GM12875 (cell line): ENCODE results near the gene ANKHD1.
"Not testable (repeated sequence)": the region's sequence is repeated elsewhere in the genome, so short reads cannot be mapped to it uniquely, and the experiment has no call there.

Experiments used
- H3K4me3 ChIP-seq: one replicate; pipeline ENCODE4 v1.5.1; 2011; ENCODE audit warnings: low read depth, low read length, control low read depth
- CTCF ChIP-seq: IDR thresholded peaks from 2 replicates; pipeline ENCODE4 v1.5.1; 2011; ENCODE audit warnings: low read depth, mild to moderate bottlenecking, control low read depth, inconsistent platforms, low read length, moderate library complexity, borderline replicate concordance; ENCODE audit not compliant: insufficient read depth

The ANKHD1 gene

GRCh38 chr5:140432212-140432611 lies 30.6 kb downstream of the ANKHD1 start:
- no peak for TF ChIP-seq CTCF
- H3K4me3 ChIP-seq: no peak overlapping the region

GRCh38 chr5:140432916-140433315 lies 31.3 kb downstream of the ANKHD1 start:
- no peak overlapping the region for H3K4me3 ChIP-seq
- TF ChIP-seq CTCF: no peak

- H3K4me3 ChIP-seq: not testable (repeated sequence)
These were observed 55.7 kb downstream of the ANKHD1 start for GRCh38 chr5:140457368-140457767.

GRCh38 chr5:140466981-140467742 lies 65.5 kb downstream of the ANKHD1 start:
- H3K4me3 ChIP-seq: no peak overlapping the region
- TF ChIP-seq CTCF: no peak

GRCh38 chr5:140468188-140468587 lies 66.6 kb downstream of the ANKHD1 start:
- TF ChIP-seq CTCF: no peak
- H3K4me3 ChIP-seq: no peak overlapping the region

GRCh38 chr5:140469259-140469658 lies 67.6 kb downstream of the ANKHD1 start:
- TF ChIP-seq CTCF: no peak
- H3K4me3 ChIP-seq: no peak overlapping the region

- H3K4me3 ChIP-seq: no peak overlapping the region
- no peak for TF ChIP-seq CTCF
These were observed 78.8 kb downstream of the ANKHD1 start for GRCh38 chr5:140480310-140481014.
